Osteocyte (in vitro differentiated cells): ENCODE measurements around the gene RANBP1. TPM values are rescaled to one million over a fixed set of nuclear protein-coding genes. Genes with fewer than 3 reads are reported as not detected.

Experiments used
- DNase-seq: peaks from one replicate; pipeline ENCODE4 v3.0.0; 2021; ENCODE audit warnings: mixed read lengths; ENCODE audit not compliant: unreplicated experiment; ENCODE audit errors: extremely low spot score
- H3K27ac Mint-ChIP-seq: one replicate; pipeline ENCODE4 v1.8.0; 2021; ENCODE audit warnings: mild to moderate bottlenecking, mixed read lengths; ENCODE audit not compliant: unreplicated experiment
- H3K27me3 Mint-ChIP-seq: one replicate; pipeline ENCODE4 v1.8.0; 2021; ENCODE audit warnings: mixed read lengths; ENCODE audit not compliant: unreplicated experiment
- H3K36me3 Mint-ChIP-seq: one replicate; pipeline ENCODE4 v1.8.0; 2021; ENCODE audit warnings: mixed read lengths; ENCODE audit not compliant: unreplicated experiment
- H3K4me1 Mint-ChIP-seq: one replicate; pipeline ENCODE4 v1.8.0; 2021; ENCODE audit warnings: mixed read lengths; ENCODE audit not compliant: unreplicated experiment
- H3K4me3 Mint-ChIP-seq: one replicate; pipeline ENCODE4 v1.8.0; 2021; ENCODE audit warnings: mild to moderate bottlenecking, moderate library complexity, mixed read lengths; ENCODE audit not compliant: unreplicated experiment
- H3K9me3 Mint-ChIP-seq: one replicate; pipeline ENCODE4 v1.8.0; 2021; ENCODE audit warnings: mixed read lengths; ENCODE audit not compliant: unreplicated experiment
- CTCF ChIP-seq: fragments of 200-600 bp; sonication (generic); IDR thresholded peaks from 2 replicates; pipeline ENCODE4 v1.5.0; 2021; ENCODE audit warnings: antibody characterized with exemption, mild to moderate bottlenecking, moderate library complexity
- total RNA-seq: library from RNA; stranded (reverse); gene quantifications from 2 replicates; pipeline ENCODE4 v1.2.1, GENCODE V29; 2021

The RANBP1 gene
- total RNA-seq, 1 donor from 2014 or later = 104 TPM

DNA sequence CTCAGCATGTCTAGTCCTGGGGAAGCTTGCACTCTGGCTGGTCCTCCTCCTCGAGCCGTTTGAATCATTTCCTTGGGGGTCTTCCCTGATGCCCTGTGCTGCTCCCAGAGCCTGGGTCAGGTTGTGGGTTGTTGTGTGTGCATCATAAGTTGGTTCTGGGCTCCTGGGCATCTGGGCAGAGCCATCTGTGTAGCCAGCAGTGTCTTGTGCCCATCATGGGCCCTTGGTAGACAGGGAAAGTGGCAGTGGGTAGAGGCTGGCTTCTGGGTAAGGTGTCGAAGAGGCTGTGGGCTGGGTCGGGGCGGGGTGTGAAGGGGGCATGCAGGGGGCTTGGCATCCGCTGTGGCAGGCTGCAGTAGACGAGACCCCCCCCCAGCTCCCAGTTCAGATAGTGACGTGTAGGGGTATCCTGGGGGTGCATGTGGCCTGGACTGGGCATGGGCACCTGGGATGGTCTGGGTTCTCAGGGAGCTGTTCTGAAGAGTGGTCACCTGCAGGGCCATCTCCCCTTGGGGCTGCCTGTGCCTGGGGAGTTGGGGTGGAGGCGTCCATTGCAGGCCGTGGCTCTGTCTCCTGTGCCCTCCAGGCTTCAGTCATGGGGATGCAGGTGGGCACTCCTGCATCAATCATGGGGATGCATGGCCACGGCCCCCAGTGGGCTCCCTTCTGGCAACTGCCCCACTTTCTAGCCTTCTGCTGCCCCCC, 8.3 kb downstream of the RANBP1 start:
- Mint-ChIP-seq H3K27ac (no peak overlapping the region), H3K4me1 (peaks cover 2% of the 10 kb centered on the region), H3K4me3 (no peak overlapping the region), H3K27me3 (no peaks in the 10 kb centered on the region), H3K36me3 (peaks cover 24% of the 10 kb centered on the region), H3K9me3 (no peaks in the 10 kb centered on the region)
- TF ChIP-seq CTCF = no peak
- no peak for DNase-seq

- Mint-ChIP-seq H3K4me1 (no peaks in the 10 kb centered on the region), H3K27ac (no peak overlapping the region), H3K36me3 (peaks cover 20% of the 10 kb centered on the region), H3K9me3 (no peaks in the 10 kb centered on the region), H3K27me3 (no peaks in the 10 kb centered on the region), H3K4me3 (no peak overlapping the region)
- no peak for TF ChIP-seq CTCF
- DNase-seq = no peak
Observed at GRCh38 chr22:20125201-20126174, 9.6 kb downstream of the RANBP1 start.

DNA sequence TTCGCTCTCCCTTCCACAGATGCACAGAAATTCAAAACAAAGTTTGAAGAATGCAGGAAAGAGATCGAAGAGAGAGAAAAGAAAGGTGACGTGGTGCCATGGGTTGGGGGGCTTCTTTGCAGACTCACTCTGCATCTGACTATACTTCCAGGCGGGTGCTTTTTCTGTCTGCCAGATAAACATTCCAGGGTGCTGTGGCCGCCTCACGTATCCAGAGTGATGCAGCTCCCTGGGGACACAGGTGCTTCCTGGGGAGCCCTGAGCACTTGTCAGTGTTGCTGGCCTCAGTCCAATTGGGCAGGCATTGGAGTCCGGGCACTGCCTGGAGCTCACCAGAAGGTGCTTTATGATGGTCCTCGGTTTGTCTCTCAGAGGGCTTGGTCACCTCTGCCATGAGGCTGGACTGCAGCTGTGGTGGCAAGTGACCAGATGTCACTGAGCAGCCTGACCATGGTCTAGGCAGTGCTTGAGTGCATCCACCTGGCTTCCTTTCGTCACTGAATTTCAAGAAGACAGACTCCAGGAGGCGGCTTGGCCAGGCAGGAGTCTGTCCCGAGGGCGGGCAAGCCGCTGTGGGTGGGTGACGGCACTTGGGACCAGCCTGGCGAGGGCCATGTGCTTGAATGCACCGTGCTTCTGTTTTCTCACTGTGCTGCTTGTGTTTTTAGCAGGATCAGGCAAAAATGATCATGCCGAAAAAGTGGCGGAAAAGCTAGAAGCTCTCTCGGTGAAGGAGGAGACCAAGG, 10.6 kb downstream of the RANBP1 start:
- H3K4me1 Mint-ChIP-seq = no peaks in the 10 kb centered on the region
- TF ChIP-seq CTCF = no peak
- DNase-seq = no peak
- H3K9me3 Mint-ChIP-seq = no peaks in the 10 kb centered on the region
- H3K4me3 Mint-ChIP-seq = no peak overlapping the region
- H3K27me3 Mint-ChIP-seq = no peaks in the 10 kb centered on the region
- H3K36me3 Mint-ChIP-seq = peaks cover 20% of the 10 kb centered on the region
- no peak overlapping the region for H3K27ac Mint-ChIP-seq

GRCh38 chr22:20127318-20127868, 11.5 kb downstream of the RANBP1 start:
- H3K4me1 Mint-ChIP-seq = no peaks in the 10 kb centered on the region
- H3K27me3 Mint-ChIP-seq = no peaks in the 10 kb centered on the region
- H3K27ac Mint-ChIP-seq = no peak overlapping the region
- no peaks in the 10 kb centered on the region for H3K9me3 Mint-ChIP-seq
- DNase-seq = no peak
- peaks cover 20% of the 10 kb centered on the region for H3K36me3 Mint-ChIP-seq
- TF ChIP-seq CTCF = no peak
- H3K4me3 Mint-ChIP-seq = no peak overlapping the region
